Iris pigment epithelial cell (primary cell): ENCODE data around the gene RPL22.

Experiments
- DNase-seq: peaks from one replicate; pipeline ENCODE4 v3.0.0-alpha.2; 2011; ENCODE audit warnings: low read depth

The RPL22 gene

GRCh38 chr1:6151291-6151822 lies 48.0 kb downstream of the RPL22 start:
- DNase-seq: no peak

GRCh38 chr1:6150006-6150938 lies 49.1 kb downstream of the RPL22 start:
- no peak for DNase-seq

- no peak for DNase-seq
Observed at GRCh38 chr1:6149597-6149996, 49.8 kb downstream of the RPL22 start.

GRCh38 chr1:6148497-6149241 lies 50.7 kb downstream of the RPL22 start:
- DNase-seq: peak; percentile 38

GRCh38 chr1:6145864-6146410 lies 53.5 kb downstream of the RPL22 start:
- no peak for DNase-seq

- no peak for DNase-seq
Observed at GRCh38 chr1:6145396-6145750, 54.0 kb downstream of the RPL22 start.

GRCh38 chr1:6144647-6145395 lies 54.6 kb downstream of the RPL22 start:
- no peak for DNase-seq

- no peak for DNase-seq
Observed at GRCh38 chr1:6144175-6144574, 55.2 kb downstream of the RPL22 start.

- peak; percentile 11 for DNase-seq
Observed at GRCh38 chr1:6143395-6143794, 56.0 kb downstream of the RPL22 start.

- no peak for DNase-seq
Observed at GRCh38 chr1:6142734-6143133, 56.7 kb downstream of the RPL22 start.

- no peak for DNase-seq
Observed at GRCh38 chr1:6142036-6142621, 57.3 kb downstream of the RPL22 start.

GRCh38 chr1:6141592-6141991 lies 57.8 kb downstream of the RPL22 start:
- peak; percentile 23 for DNase-seq

GRCh38 chr1:6140413-6140812 lies 59.0 kb downstream of the RPL22 start:
- no peak for DNase-seq

- no peak for DNase-seq
Observed at GRCh38 chr1:6137758-6138157, 61.6 kb downstream of the RPL22 start.

GRCh38 chr1:6136516-6137220 lies 62.7 kb downstream of the RPL22 start:
- no peak for DNase-seq
